ENCODE results near the gene CD247.
A peak's percentile ranks its signal among the peaks of the same experiment; 100 is the strongest.
"Not testable (repeated sequence)": the region's sequence is repeated elsewhere in the genome, so short reads cannot be mapped to it uniquely, and the experiment has no call there.

CD247 gene

GRCh38 chr1:167518331-167518700 is at the start of gene CD247:
Gene CD247 (minus strand): TSS chr1:167518529. CDS start chr1:167518465, 64 bp downstream.
- no peak for DNase-seq

GRCh38 chr1:167567663-167568062 is 49.3 kb upstream of the CD247 start:
- no peak for DNase-seq

- no peak for DNase-seq
Measured at GRCh38 chr1:167566766-167567165, 48.4 kb upstream of the CD247 start.

GRCh38 chr1:167565922-167566321 is 47.6 kb upstream of the CD247 start:
- no peak for DNase-seq

GRCh38 chr1:167564612-167565270 is 46.4 kb upstream of the CD247 start:
- DNase-seq, result peak; percentile 12 to 30

GRCh38 chr1:167563579-167564246 is 45.4 kb upstream of the CD247 start:
- DNase-seq, result no peak

- no peak for DNase-seq
Measured at GRCh38 chr1:167562702-167563101, 44.4 kb upstream of the CD247 start.

GRCh38 chr1:167561753-167562152 is 43.4 kb upstream of the CD247 start:
- DNase-seq, result no peak

- DNase-seq, result peak; percentile 87 to 89
Measured at GRCh38 chr1:167555971-167556714, 37.8 kb upstream of the CD247 start.

GRCh38 chr1:167555072-167555471 is 36.7 kb upstream of the CD247 start:
- not testable (repeated sequence) for DNase-seq

GRCh38 chr1:167554028-167554779 is 35.9 kb upstream of the CD247 start:
- DNase-seq, result peak; percentile 46 to 52

- peak; percentile 94 to 95 for DNase-seq
Measured at GRCh38 chr1:167553136-167554027, 35.1 kb upstream of the CD247 start, which contains the start of gene CREG1. Gene CREG1 (minus strand): TSS chr1:167553762.

GRCh38 chr1:167551362-167551761 is 33.0 kb upstream of the CD247 start:
- no peak for DNase-seq

- DNase-seq, result peak; percentile 27 to 50
Measured at GRCh38 chr1:167548059-167548932, 30.0 kb upstream of the CD247 start.

GRCh38 chr1:167546935-167547334 is 28.6 kb upstream of the CD247 start:
- DNase-seq, result no peak

GRCh38 chr1:167545349-167545748 is 27.0 kb upstream of the CD247 start:
- DNase-seq, result no peak

GRCh38 chr1:167544447-167545093 is 26.2 kb upstream of the CD247 start:
- no peak for DNase-seq

- DNase-seq, result no peak
Measured at GRCh38 chr1:167543199-167543990, 25.1 kb upstream of the CD247 start.

All from Kasumi-1 (cell line).